ENCODE data around the gene C5orf63.

The C5orf63 gene

DNA sequence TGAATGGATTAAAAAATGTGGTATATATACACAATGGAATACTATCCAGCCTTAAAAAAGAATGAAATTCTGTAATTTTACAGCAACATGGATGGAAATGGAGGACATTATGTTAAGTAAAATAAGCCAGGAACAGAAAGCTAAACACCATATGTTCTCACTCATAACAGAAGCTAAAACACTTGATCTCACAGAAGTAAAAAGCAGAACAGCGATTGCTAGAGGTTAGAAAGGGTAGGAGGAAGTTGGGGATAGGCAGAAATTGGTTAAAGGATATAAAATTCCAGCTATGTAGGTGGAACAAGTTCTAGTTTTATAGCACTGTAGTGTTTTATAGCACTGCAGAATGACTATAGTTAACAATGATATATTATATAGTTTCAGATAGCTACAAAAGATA lies 58.7 kb downstream of the C5orf63 start:
- no peak for TF ChIP-seq CTCF (IDR thresholded peaks at IDR 0.05; ENCODE audit: insufficient read depth, low read length, missing control alignments)
- POLR2A ChIA-PET: no interaction called here
- DNase-seq (ENCODE audit: low read depth, low spot score): no peak
- CTCF ChIA-PET: interaction anchor here (1.2 to 1.5 kb wide), 2 partner anchors 14 to 299 kb away, joined by 5 read pairs; no protein-coding TSS in a partner anchor
- no peak overlapping the region for H3K4me3 ChIP-seq (ENCODE audit: low read depth, low read length)

DNA sequence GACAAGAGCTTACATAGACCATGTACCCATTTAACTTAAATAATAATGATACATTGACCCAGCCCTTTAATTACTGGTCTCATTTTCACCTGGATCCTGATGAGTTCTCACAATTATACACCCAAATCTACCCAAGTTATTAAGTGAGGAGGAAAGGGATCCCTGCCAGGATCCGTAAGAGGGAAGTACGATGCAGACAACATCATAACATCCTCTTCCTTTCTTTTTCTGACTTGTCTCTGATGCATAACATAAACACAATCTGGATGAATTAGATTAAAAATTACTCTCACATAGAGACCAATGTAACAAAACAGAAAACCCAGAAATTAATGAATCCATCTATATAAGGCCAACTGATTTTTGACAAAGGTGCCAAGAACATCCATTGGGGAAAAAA lies 59.9 kb downstream of the C5orf63 start:
- CTCF ChIA-PET: interaction anchor here (1.6 kb wide), 1 partner anchor 14 kb away, joined by 6 read pairs; no protein-coding TSS in a partner anchor

GRCh38 chr5:127012916-127013315 lies 60.4 kb downstream of the C5orf63 start:
- POLR2A ChIA-PET: no interaction called here
- DNase-seq (ENCODE audit: low read depth, low spot score): no peak
- CTCF ChIA-PET: interaction anchor here (1.6 kb wide), 1 partner anchor 14 kb away, joined by 6 read pairs; no protein-coding TSS in a partner anchor
- H3K4me3 ChIP-seq (ENCODE audit: low read depth, low read length): no peak overlapping the region
- TF ChIP-seq CTCF (IDR thresholded peaks at IDR 0.05; ENCODE audit: insufficient read depth, low read length, missing control alignments): no peak

More for the DNA sequence above, 59.9 kb downstream of the C5orf63 start:
- H3K4me3 ChIP-seq (ENCODE audit: low read depth, low read length): no peak overlapping the region
- TF ChIP-seq CTCF (IDR thresholded peaks at IDR 0.05; ENCODE audit: insufficient read depth, low read length, missing control alignments): no peak
- POLR2A ChIA-PET: no interaction called here
- no peak for DNase-seq (ENCODE audit: low read depth, low spot score)

GRCh38 chr5:127011961-127012644 lies 61.2 kb downstream of the C5orf63 start:
- CTCF ChIA-PET: interaction anchor here (0.7 to 1.6 kb wide), 5 partner anchors 13 to 201 kb away, joined by 3 to 6 read pairs (median 4); no protein-coding TSS in a partner anchor
- no peak for DNase-seq (ENCODE audit: low read depth, low spot score)
- H3K4me3 ChIP-seq (ENCODE audit: low read depth, low read length): no peak overlapping the region

DNA sequence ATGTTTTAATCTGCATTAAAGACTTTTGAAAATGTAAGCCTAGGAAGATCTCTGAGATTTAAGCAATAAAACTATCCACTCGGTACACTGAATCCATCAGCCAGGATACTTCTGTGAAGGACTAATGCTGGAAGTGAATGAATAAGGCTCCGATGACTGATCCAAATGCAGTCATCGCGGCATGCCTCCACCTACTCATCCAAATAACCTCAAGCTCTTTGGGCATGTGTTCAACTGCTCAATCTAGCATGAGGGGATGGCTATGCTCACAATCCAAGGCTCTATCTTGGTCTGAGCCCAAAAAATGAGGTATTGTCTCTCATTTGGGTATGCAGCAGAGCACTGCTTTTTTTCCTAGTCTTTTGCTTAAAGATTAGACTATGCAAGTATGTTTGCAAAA lies 62.1 kb downstream of the C5orf63 start:
- POLR2A ChIA-PET: interaction anchor here (0.6 kb wide), 1 partner anchor 15 kb away, joined by 3 read pairs; no protein-coding TSS in a partner anchor
- CTCF ChIA-PET: interaction anchor here (1.0 to 1.4 kb wide), 3 partner anchors 18 to 200 kb away, joined by 3 to 4 read pairs (median 4); no protein-coding TSS in a partner anchor
- H3K4me3 ChIP-seq (ENCODE audit: low read depth, low read length): no peak overlapping the region
- TF ChIP-seq CTCF (IDR thresholded peaks at IDR 0.05; ENCODE audit: insufficient read depth, low read length, missing control alignments): no peak
- peak; percentile 62 for DNase-seq (ENCODE audit: low read depth, low spot score)

More at GRCh38 chr5:127011961-127012644, 61.2 kb downstream of the C5orf63 start:
- TF ChIP-seq CTCF (IDR thresholded peaks at IDR 0.05; ENCODE audit: insufficient read depth, low read length, missing control alignments): no peak
- POLR2A ChIA-PET: no interaction called here

GRCh38 chr5:127010362-127010761 lies 62.9 kb downstream of the C5orf63 start:
- no peak overlapping the region for H3K4me3 ChIP-seq (ENCODE audit: low read depth, low read length)
- CTCF ChIA-PET: no interaction called here
- no peak for DNase-seq (ENCODE audit: low read depth, low spot score)
- no peak for TF ChIP-seq CTCF (IDR thresholded peaks at IDR 0.05; ENCODE audit: insufficient read depth, low read length, missing control alignments)
- POLR2A ChIA-PET: no interaction called here

Data from AG04449 (cell line).